GM12891 (cell line): ENCODE results near the gene ZNF292.
"Not testable (repeated sequence)": the region's sequence is repeated elsewhere in the genome, so short reads cannot be mapped to it uniquely, and the experiment has no call there.

ENCODE experiments used
- PAX5 ChIP-seq: IDR thresholded peaks from 2 replicates; pipeline ENCODE4 v1.6.1; 2011; ENCODE audit warnings: low read length, moderate library complexity, mild to moderate bottlenecking; ENCODE audit not compliant: insufficient read depth, severe bottlenecking
- POLR2A ChIP-seq: IDR thresholded peaks from 2 replicates; pipeline ENCODE4 v1.6.1; 2011; ENCODE audit warnings: low read depth, low read length, control low read depth
- POLR2AphosphoS5 ChIP-seq: IDR thresholded peaks from 2 replicates; pipeline ENCODE4 v1.6.1; 2011; ENCODE audit warnings: low read depth, low read length, control low read depth
- POU2F2 ChIP-seq: IDR thresholded peaks from 2 replicates; pipeline ENCODE4 v1.6.1; 2011; ENCODE audit warnings: low read depth, mild to moderate bottlenecking, control low read depth, low read length, moderate library complexity
- SPI1 ChIP-seq: IDR thresholded peaks from 2 replicates; pipeline ENCODE4 v1.6.1; 2011; ENCODE audit warnings: low read depth, low read length, control low read depth
- TAF1 ChIP-seq: IDR thresholded peaks from 2 replicates; pipeline ENCODE4 v1.6.1; 2011; ENCODE audit warnings: low read depth, low read length, control low read depth

DNA sequence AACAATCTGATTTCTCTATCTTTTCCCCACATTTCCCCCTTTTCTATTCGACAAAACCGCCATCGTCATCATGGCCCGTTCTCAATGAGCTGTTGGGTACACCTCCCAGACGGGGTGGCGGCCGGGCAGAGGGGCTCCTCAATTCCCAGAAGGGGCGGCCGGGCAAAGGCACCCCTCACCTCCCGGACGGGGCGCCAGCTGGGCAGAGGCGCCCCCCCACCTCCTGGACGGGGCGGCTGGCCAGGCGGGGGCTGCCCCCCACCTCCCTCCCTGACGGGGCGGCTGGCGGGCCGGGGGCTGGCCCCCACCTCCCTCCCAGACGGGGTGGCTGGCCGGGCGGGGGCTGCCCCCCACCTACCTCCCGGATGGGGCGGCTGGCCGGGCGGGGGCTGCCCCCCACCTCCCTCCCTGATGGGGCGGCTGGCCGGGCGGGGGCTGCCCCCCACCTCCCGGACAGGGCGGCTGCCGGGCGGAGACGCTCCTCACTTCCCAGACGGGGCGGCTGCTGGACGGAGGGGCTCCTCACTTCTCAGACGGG is 83.8 kb downstream of the ZNF292 start:
- TF ChIP-seq POLR2A, POLR2AphosphoS5, SPI1, TAF1, PAX5, POU2F2: not testable (repeated sequence)
